ENCODE data around the gene PCID2. TPM values are rescaled to one million over a fixed set of nuclear protein-coding genes. Genes with fewer than 3 reads are reported as not detected.

The PCID2 gene
- total RNA-seq, 4 donors from 2014 or later, result 21.0 to 47.9 (median 33.6) TPM

DNA sequence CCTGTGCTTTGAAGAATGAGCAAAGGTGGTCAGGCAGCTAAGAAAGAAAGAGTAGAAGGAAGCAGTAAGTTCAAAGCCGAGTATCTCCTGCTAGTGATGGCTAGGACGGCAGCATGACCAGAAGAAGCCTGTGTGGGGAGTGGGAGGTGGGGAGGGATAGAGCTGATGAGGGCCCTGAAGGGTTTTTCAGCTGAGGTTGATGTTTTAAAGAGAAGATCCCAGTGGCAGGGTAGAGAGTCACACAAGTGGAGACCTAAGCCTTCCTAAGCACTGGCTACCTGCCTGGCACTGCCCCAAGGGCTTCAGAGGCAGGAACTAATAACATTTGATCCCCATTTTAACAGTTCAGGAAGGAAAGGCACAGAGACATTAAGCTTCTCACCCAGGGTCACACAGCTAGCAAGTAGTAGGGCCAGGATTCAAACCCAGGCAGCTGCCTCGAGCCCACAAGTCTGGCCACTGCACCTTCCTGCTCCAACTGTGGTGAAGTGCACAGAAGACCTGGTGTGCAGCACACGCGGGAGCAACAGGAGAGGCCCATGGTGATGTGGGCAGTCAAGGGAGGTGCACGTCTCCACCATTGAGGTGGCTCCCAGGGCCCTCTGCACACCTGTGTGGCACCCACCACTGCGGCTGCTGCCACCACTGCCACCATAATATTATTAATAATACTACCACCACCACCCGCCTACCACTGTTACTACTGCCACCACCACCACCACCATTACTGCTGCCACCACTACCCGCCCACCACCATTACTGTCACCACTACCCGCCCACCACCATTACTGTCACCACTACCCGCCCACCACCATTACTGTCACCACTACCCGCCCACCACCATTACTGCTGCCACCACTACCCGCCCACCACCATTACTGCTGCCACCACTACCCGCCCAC is 23.1 kb upstream of the PCID2 start:
- Histone ChIP-seq H3K27ac (no peak overlapping the region), H3K9me3 (no peaks in the 10 kb centered on the region), H3K27me3 (no peaks in the 10 kb centered on the region), H3K4me3 (no peak overlapping the region), H3K4me1 (peaks cover 0 to 6% (median 4%) of the 10 kb centered on the region in 3 donors), H3K36me3 (peaks cover 0 to 100% (median 5%) of the 10 kb centered on the region in 3 donors)
- WGBS, 2 donors, result 66 to 80% methylated on average over 11 to 12 of the region's 14 CpGs
- TF ChIP-seq POLR2A (IDR thresholded peaks at IDR 0.05), result no peak
- TF ChIP-seq, protein P1, sequence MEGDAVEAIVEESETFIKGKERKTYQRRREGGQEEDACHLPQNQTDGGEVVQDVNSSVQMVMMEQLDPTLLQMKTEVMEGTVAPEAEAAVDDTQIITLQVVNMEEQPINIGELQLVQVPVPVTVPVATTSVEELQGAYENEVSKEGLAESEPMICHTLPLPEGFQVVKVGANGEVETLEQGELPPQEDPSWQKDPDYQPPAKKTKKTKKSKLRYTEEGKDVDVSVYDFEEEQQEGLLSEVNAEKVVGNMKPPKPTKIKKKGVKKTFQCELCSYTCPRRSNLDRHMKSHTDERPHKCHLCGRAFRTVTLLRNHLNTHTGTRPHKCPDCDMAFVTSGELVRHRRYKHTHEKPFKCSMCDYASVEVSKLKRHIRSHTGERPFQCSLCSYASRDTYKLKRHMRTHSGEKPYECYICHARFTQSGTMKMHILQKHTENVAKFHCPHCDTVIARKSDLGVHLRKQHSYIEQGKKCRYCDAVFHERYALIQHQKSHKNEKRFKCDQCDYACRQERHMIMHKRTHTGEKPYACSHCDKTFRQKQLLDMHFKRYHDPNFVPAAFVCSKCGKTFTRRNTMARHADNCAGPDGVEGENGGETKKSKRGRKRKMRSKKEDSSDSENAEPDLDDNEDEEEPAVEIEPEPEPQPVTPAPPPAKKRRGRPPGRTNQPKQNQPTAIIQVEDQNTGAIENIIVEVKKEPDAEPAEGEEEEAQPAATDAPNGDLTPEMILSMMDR (IDR thresholded peaks at IDR 0.05), result no peak
- intact Hi-C loops (cut with DNase I), result no loop called here
- no peak for DNase-seq

DNA sequence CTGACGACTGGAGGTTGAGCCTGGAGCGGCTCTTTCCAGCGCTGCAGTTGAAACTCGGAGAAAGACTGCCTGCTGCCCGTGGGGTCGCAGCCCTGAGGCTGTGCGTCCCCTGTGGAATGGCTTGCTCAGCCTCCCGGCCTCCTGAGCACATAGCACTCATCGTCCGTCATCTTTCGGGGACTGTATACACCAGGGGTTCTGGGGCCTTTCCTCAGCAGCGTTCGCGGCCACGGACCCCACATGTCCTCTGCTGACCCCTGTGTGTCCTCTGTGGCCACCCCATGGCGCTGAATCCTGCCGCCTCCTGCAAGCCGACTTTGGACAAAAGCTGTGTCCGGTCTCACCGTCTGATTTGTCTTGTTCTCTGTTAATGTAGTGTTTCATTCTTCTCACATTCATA is 21.3 kb upstream of the PCID2 start:
- H3K4me3 ChIP-seq, result no peak overlapping the region
- WGBS, 2 donors, result 94 to 96% methylated on average over 14 to 16 of the region's 20 CpGs
- no peak for TF ChIP-seq POLR2A (IDR thresholded peaks at IDR 0.05)
- TF ChIP-seq, protein P1 (IDR thresholded peaks at IDR 0.05), result no peak
- intact Hi-C loops (cut with DNase I), result no loop called here
- peaks cover 0 to 6% (median 4%) of the 10 kb centered on the region in 3 donors for H3K4me1 ChIP-seq
- H3K9me3 ChIP-seq, result no peaks in the 10 kb centered on the region
- DNase-seq, result no peak
- H3K27me3 ChIP-seq, result no peaks in the 10 kb centered on the region
- no peak overlapping the region for H3K27ac ChIP-seq
- peaks cover 0 to 100% (median 15%) of the 10 kb centered on the region in 3 donors for H3K36me3 ChIP-seq

DNA sequence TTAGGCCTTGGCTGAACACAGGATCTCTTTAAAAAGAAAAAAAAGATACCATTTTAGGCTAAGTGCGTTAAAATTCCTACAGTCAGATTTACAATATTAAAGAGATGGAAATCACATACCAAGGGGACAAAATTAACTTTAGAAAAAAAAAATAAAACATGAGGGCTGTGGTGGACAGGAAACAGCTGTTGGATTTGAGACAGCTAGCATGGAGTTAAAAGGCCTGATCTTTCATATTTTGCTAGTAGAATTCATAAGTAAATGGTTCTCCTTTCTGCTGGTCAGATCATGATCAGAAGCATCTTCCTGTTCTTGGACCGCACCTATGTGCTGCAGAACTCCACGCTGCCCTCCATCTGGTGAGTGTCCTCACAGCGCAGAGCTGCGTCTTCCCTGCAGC is 20.7 kb upstream of the PCID2 start:
- no peak for DNase-seq
- H3K4me3 ChIP-seq, result no peak overlapping the region
- 86 to 94% methylated on average over 5 of the region's 5 CpGs for WGBS, 2 donors
- TF ChIP-seq, protein P1 (IDR thresholded peaks at IDR 0.05), result no peak
- TF ChIP-seq POLR2A (IDR thresholded peaks at IDR 0.05), result no peak
- H3K36me3 ChIP-seq, result peaks cover 0 to 100% (median 21%) of the 10 kb centered on the region in 3 donors
- intact Hi-C loops (cut with DNase I), result no loop called here
- H3K27me3 ChIP-seq, result no peaks in the 10 kb centered on the region
- H3K4me1 ChIP-seq, result peaks cover 0 to 9% (median 4%) of the 10 kb centered on the region in 3 donors
- no peak overlapping the region for H3K27ac ChIP-seq
- no peaks in the 10 kb centered on the region for H3K9me3 ChIP-seq

DNA sequence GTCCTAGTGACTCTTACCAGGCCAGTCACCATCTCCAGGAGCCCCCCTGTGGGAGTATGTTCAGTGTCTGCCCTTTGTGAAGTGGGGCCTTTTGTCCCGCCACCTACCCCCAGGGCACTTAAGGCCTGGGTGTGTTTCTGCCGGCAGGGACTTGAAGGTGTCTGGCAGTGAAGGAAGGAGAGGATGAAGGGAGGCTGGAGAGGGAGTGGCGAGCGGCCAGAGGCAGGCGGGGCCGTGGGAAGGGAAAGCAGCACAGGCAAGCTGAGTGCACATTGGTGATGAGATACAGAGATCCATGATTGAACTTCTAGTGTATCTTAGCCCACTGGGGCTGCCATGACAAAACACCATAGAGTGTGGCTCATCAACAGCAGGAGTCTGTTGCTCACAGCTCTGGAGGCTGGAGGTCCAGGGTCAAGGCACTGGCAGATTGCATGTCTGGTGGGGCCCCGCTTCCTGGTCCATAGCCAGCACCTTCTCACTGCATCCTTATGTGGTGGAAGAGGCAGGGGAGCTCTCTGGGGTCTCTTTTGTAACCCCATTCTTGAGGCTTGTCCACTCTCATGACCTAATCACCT is 18.5 kb upstream of the PCID2 start:
- Histone ChIP-seq H3K9me3 (no peaks in the 10 kb centered on the region), H3K36me3 (peaks cover 0 to 100% (median 22%) of the 10 kb centered on the region in 3 donors), H3K4me1 (peaks cover 0 to 10% (median 4%) of the 10 kb centered on the region in 3 donors), H3K27me3 (no peaks in the 10 kb centered on the region), H3K27ac (no peak overlapping the region), H3K4me3 (no peak overlapping the region)
- WGBS, 2 donors, result 58 to 65% methylated on average over 5 to 6 of the region's 7 CpGs
- no peak for DNase-seq
- intact Hi-C loops (cut with DNase I), result no loop called here
- TF ChIP-seq, protein P1 (IDR thresholded peaks at IDR 0.05), result no peak
- no peak for TF ChIP-seq POLR2A (IDR thresholded peaks at IDR 0.05)

DNA sequence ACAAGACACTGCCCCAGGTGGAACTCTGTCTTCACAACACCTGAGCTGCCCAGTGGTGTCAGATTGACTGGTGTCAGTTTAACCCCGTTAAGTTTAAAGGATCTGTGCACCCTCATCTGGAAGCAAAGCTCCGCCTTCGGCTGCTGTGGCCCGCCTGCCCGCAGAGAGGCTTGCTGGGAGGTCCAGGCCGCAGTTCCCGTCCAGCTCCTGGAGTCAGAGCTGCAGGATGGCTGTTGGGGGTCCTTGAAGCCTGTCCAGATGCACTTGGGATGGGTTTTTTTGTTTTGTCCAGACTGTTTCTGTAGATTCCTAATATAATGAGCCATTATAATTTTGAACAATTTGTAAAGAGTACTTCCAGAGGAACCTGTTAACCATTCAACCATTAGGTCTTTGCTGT is 17.0 kb upstream of the PCID2 start:
- no peak overlapping the region for H3K4me3 ChIP-seq
- TF ChIP-seq, protein P1 (IDR thresholded peaks at IDR 0.05), result no peak
- TF ChIP-seq POLR2A (IDR thresholded peaks at IDR 0.05), result no peak
- H3K27me3 ChIP-seq, result no peaks in the 10 kb centered on the region
- H3K27ac ChIP-seq, result no peak overlapping the region
- DNase-seq, result no peak
- WGBS, 2 donors, result 96 to 98% methylated on average over 5 to 7 of the region's 7 CpGs
- intact Hi-C loops (cut with DNase I), result no loop called here
- H3K4me1 ChIP-seq, result peaks cover 0 to 10% (median 4%) of the 10 kb centered on the region in 3 donors
- no peaks in the 10 kb centered on the region for H3K9me3 ChIP-seq
- H3K36me3 ChIP-seq, result peaks cover 1 to 100% (median 22%) of the 10 kb centered on the region in 3 donors
